MM.1S (cell line): ENCODE results near the gene IFNA17.

ENCODE experiments used
- DNase-seq: peaks from one replicate; pipeline ENCODE4 v3.0.0-alpha.2; 2015
- H2AFZ ChIP-seq: fragments of 300-600 bp; sonication (generic); 2 replicates; pipeline ENCODE4 v1.6.0; 2016; ENCODE audit warnings: antibody characterized with exemption, low read length
- H3F3A ChIP-seq: fragments of 300-600 bp; sonication (generic); 2 replicates; pipeline ENCODE4 v1.6.1; 2016; ENCODE audit warnings: mild to moderate bottlenecking, antibody characterized with exemption, low read length, moderate library complexity, mixed read lengths; ENCODE audit not compliant: insufficient read depth
- H3K27ac ChIP-seq: fragments of 300-600 bp; sonication (generic); 2 replicates; pipeline ENCODE4 v1.5.1; 2016; ENCODE audit warnings: mild to moderate bottlenecking, low read length
- H3K27me3 ChIP-seq: fragments of 300-600 bp; sonication (generic); replicated peaks from 2 replicates; pipeline ENCODE4 v1.6.0; 2016; ENCODE audit warnings: low read length; ENCODE audit not compliant: insufficient read depth
- H3K36me3 ChIP-seq: fragments of 300-600 bp; sonication (generic); replicated peaks from 2 replicates; pipeline ENCODE4 v1.6.1; 2016; ENCODE audit warnings: mild to moderate bottlenecking, low read length, mixed read lengths; ENCODE audit not compliant: insufficient read depth
- H3K4me1 ChIP-seq: fragments of 300-600 bp; sonication (generic); 2 replicates; pipeline ENCODE4 v1.6.1; 2016; ENCODE audit warnings: low read length, mixed read lengths
- H3K4me2 ChIP-seq: fragments of 300-600 bp; sonication (generic); 2 replicates; pipeline ENCODE4 v1.6.0; 2016; ENCODE audit warnings: low read depth, low read length
- H3K4me3 ChIP-seq: fragments of 300-600 bp; sonication (generic); 2 replicates; pipeline ENCODE4 v1.5.1; 2016; ENCODE audit warnings: low read length, mixed read lengths
- H3K79me2 ChIP-seq: fragments of 300-600 bp; sonication (generic); 2 replicates; pipeline ENCODE4 v1.6.1; 2016; ENCODE audit warnings: mixed run types, low read length, mixed read lengths
- H3K9ac ChIP-seq: fragments of 300-600 bp; sonication (generic); 2 replicates; pipeline ENCODE4 v1.6.1; 2016; ENCODE audit warnings: low read length, mixed read lengths
- H3K9me2 ChIP-seq: fragments of 300-600 bp; sonication (generic); replicated peaks from 2 replicates; pipeline ENCODE4 v1.6.1; 2016; ENCODE audit warnings: mild to moderate bottlenecking, low read length, mixed read lengths; ENCODE audit not compliant: insufficient read depth
- H3K9me3 ChIP-seq: fragments of 300-600 bp; sonication (generic); replicated peaks from 2 replicates; pipeline ENCODE4 v1.6.1; 2016; ENCODE audit warnings: mild to moderate bottlenecking, low read length, mixed read lengths; ENCODE audit not compliant: insufficient read depth
- H4K20me1 ChIP-seq: fragments of 300-600 bp; sonication (generic); 2 replicates; pipeline ENCODE4 v1.6.1; 2016; ENCODE audit warnings: mild to moderate bottlenecking, low read length, moderate library complexity, mixed read lengths; ENCODE audit not compliant: insufficient read depth
- CTCF ChIP-seq: fragments of 300-600 bp; sonication (generic); IDR thresholded peaks from 2 replicates; pipeline ENCODE4 v1.5.1; 2016; ENCODE audit warnings: antibody characterized with exemption, low read length, mixed read lengths
- EZH2 ChIP-seq: fragments of 300-600 bp; sonication (generic); optimal IDR thresholded peaks from 2 replicates; pipeline ENCODE3; 2017; ENCODE audit warnings: low read depth, mild to moderate bottlenecking, antibody characterized with exemption, low read length, mixed read lengths
- EZH2phosphoT487 ChIP-seq: fragments of 300-600 bp; sonication (generic); IDR thresholded peaks from 2 replicates; pipeline ENCODE4 v1.6.1; 2018; ENCODE audit warnings: antibody characterized with exemption, low read length

IFNA17 gene

GRCh38 chr9:21228122-21228521, at the start of gene IFNA17:
Gene IFNA17, minus strand, starts transcription at chr9:21228222. Its CDS starts 49 bp downstream, at chr9:21228173.
- Histone ChIP-seq H3K4me3 (no peak within 1 kb of the TSS), H3K9me3 (no peaks in the 10 kb centered on the region), H3K36me3 (no peaks in the 10 kb centered on the region), H3K9ac (no peak within 1 kb of the TSS), H3K27ac (no peak within 1 kb of the TSS), H3K79me2 (no peaks in the 10 kb centered on the region), H3K4me1 (no peaks in the 10 kb centered on the region), H3F3A (no peaks in the 10 kb centered on the region), H4K20me1 (no peaks in the 10 kb centered on the region), H3K4me2 (no peak within 1 kb of the TSS), H2AFZ (no peak within 1 kb of the TSS), H3K27me3 (no peaks in the 10 kb centered on the region), H3K9me2 (no peaks in the 10 kb centered on the region)
- DNase-seq = no peak
- no peak for TF ChIP-seq CTCF
- no peak for TF ChIP-seq EZH2
- no peak for TF ChIP-seq EZH2phosphoT487

GRCh38 chr9:21268347-21268657, 40.3 kb upstream of the IFNA17 start:
- Histone ChIP-seq H2AFZ (no peak overlapping the region), H3K79me2 (no peaks in the 10 kb centered on the region), H3K27ac (no peak overlapping the region), H3K9me2 (no peaks in the 10 kb centered on the region), H3K4me1 (no peaks in the 10 kb centered on the region), H3K4me3 (no peak overlapping the region), H3K9ac (no peak overlapping the region), H3K36me3 (no peaks in the 10 kb centered on the region), H3F3A (no peaks in the 10 kb centered on the region), H4K20me1 (no peaks in the 10 kb centered on the region), H3K4me2 (no peak overlapping the region), H3K9me3 (no peaks in the 10 kb centered on the region), H3K27me3 (no peaks in the 10 kb centered on the region)
- no peak for TF ChIP-seq EZH2phosphoT487
- no peak for TF ChIP-seq CTCF
- no peak for TF ChIP-seq EZH2
- DNase-seq = no peak

GRCh38 chr9:21267485-21268346, 39.7 kb upstream of the IFNA17 start:
- TF ChIP-seq EZH2phosphoT487 (no peak), EZH2 (no peak), CTCF (no peak)
- Histone ChIP-seq H3K4me3 (no peak overlapping the region), H3K36me3 (no peaks in the 10 kb centered on the region), H3F3A (no peaks in the 10 kb centered on the region), H2AFZ (no peak overlapping the region), H3K27me3 (no peaks in the 10 kb centered on the region), H3K27ac (no peak overlapping the region), H3K9me2 (no peaks in the 10 kb centered on the region), H3K9me3 (no peaks in the 10 kb centered on the region), H3K9ac (no peak overlapping the region), H4K20me1 (no peaks in the 10 kb centered on the region), H3K4me1 (no peaks in the 10 kb centered on the region), H3K79me2 (no peaks in the 10 kb centered on the region), H3K4me2 (no peak overlapping the region)
- no peak for DNase-seq
